Sciatic nerve (tissue), 2 donors: ENCODE results near the gene HS1BP3. TPM values are rescaled to one million over a fixed set of nuclear protein-coding genes. Genes with fewer than 3 reads are reported as not detected.

Experiments
- ATAC-seq: fragments of 200-7000 bp; cut with Tn5 transposase; one replicate; pipeline ENCODE4 v1.9.1; 2020; ENCODE audit warnings: mild to moderate bottlenecking, moderate library complexity
- DNase-seq: peaks from one replicate; pipeline ENCODE4 v3.0.0-alpha.2; 2020; ENCODE audit warnings: low spot score
- intact Hi-C: fragments of 100-400 bp; cut with DNase I; formaldehyde crosslinking; loops from one replicate; pipeline ENCODE4 v1.14.2; 2022
- total RNA-seq: library from RNA; stranded (reverse); fragmentation: NEBNext Ultra II Directional; extraction: Animal tissue kit (Norgen Biotek cat#: 25700); gene quantifications from one replicate; pipeline ENCODE4 v1.2.1, GENCODE V29; 2021
- donor health status: DM: no; HTN: no; CAD: no.
- donor health status: DM: no; HTN: no; CAD: no.

The HS1BP3 gene
- total RNA-seq, 1 donor from 2014 or later = 23.2 TPM

DNA sequence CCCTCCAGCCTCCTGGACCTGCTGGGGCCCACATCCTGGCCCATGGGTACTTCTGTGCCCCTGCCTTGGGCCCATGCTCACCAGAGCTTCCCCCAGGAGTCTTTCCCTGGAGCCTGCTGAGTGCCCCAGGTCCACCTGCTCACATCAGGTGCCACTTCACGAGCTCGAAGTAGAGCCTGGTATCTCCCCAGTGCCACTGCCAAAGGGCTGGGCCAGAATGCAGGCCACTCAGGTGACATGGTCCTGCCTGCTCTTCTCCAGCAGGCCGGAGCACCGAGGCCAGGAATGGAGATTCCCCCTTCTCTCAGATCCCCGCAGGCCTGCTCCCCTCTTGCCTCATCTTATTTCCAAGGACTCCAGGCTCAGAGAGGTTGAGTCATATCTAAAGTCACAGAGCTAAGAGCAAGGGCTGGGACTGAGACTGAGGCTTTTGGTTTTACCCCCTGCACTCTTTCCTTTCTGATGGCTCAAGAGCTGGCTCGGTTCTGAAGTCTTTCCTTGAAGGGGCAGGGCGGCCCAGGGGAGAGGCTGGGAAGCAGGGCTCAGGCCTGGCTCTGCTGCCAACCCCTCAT, 79.2 kb downstream of the HS1BP3 start:
- intact Hi-C loops = no loop called here
- no peak for ATAC-seq

DNA sequence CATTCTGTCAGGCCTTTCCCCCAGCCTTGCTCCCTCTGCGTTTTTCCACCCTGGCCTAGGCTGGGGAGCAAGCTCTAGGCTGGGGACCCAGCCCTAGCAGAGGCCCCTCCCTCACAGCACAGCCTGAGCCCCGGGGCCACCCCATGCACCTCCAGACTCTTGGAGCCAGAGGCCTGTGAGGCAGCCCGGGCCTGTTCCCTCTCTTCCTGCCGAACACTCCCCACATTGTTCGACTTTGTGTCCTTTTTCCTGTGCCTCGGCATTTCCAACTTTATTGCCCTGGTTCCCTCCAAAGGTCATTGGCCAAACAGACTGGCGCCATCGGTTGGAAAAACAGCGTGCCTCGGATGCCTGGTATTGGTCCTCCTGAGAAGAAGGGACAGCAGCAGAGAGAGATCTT, 79.7 kb downstream of the HS1BP3 start:
- ATAC-seq (no peak), DNase-seq (no peak)
- intact Hi-C loops = no loop called here

More for the DNA sequence above, 79.2 kb downstream of the HS1BP3 start:
- DNase-seq = no peak

DNA sequence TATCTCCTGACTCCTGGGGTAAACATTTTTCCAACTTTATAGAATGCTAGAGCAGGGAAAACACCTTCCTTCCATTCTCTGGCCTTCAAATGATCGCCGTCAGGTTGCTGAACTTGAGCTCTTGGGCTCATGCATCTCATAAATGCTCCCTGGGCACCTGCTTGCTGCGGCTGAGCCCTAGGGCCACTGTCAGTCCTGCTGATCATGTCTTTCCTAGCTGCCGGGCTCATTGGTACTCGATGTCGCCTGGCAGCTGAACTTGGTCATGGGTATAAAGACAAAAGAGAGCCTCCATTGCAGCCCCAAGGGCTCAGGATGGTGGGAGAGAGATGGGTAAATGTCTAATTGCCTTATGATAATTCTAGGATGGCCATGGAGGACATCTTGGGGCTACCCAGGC, 80.6 kb downstream of the HS1BP3 start:
- DNase-seq (no peak), ATAC-seq (no peak)
- intact Hi-C loops = no loop called here

DNA sequence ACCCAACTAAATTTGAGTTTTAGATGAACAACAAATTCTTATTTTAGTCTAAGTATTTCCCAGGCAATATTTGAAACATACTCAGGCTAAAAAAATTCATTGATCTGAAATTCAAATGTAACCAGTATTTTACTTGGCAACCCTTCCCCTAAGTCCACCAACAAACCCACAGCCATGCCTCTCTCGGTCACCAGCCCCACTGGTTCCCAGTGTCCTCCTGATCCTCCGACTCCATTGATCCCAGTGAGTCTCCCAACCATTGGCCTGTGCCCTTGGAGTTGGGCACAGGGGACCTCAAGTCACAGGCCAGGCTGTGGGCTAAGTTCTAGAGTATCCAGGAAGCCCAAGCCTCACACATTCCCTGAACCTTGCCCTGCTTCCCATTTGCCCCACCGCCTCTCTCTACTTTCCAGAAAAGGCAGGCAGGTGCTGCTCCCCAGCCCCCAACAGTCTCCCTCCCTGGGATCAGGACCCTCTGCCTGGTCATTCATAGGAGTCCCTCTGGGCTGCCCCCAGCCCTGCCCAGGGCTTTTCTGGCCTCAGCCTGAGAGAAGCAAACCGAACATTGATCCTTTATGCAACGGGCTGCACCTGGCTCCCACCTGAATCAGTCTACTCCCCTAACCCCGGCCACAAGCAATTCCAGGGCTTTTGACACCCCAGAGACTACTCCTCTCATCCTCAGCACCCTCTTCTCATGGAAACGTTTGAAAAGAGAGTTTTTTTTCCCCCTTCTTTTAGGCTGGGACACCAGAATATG, 81.3 kb downstream of the HS1BP3 start:
- DNase-seq (no peak), ATAC-seq (no peak)

DNA sequence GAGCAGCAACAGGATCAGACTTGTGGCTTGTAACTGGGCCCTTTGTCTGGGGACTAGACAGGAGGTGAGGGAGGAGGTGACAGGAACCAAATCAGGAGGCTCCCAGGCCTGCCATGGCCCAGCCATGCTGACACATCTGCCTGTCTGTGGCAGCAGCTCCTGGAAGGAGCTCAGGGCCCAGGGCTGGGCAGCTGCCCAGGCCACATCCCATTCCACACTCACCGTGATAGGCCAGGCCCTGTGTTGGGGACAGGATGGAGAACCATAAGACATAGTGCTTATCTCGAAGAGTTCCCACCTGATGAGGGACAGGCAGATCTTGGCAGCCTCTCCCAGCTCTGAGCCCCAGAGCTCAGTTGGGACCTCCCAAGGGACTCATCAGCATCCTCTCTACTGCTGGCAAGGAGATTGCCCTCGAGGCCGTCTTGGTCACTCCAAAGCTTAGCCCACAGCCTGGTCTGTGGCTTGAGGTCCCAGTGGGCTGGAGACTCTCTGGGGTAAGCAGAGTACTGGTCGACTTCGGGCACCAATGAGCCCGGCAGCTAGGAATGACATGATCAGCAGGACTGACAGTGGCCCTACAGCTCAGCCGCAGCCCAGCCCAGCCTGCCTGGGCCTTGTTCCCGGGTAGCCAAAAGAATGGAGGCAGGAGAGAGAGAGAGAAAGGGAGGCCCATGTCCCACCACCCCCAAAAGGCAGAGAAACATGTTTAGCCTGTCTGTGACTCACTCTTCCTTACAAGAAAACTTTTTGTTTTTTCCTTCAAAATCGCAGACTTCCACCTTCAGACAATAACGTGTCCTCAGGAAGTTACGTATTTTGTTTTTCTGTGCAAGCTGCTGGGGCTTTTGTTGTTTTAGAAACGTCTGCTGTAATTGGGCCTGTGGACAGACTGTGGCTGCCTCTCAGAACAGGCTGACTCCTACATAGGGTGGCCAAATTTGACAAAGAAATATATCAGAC, 82.1 kb downstream of the HS1BP3 start:
- intact Hi-C loops = no loop called here
- peak; percentile 25 for ATAC-seq
- DNase-seq = no peak

More for the DNA sequence above, 81.3 kb downstream of the HS1BP3 start:
- intact Hi-C loops = no loop called here

DNA sequence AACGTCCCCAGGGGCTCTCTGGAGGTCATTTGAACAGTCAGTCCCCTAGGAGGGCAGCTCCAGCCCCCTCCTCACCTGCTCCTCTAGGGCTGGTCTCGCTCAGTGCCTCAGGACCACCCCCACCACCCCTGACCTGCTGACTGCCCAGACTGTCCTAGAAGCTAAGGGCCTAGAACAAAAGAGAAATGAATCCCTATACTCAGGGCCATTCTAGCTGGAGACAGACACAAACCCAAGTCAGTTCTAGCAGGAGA, 83.0 kb downstream of the HS1BP3 start:
- ATAC-seq (no peak), DNase-seq (no peak)
- intact Hi-C loops = no loop called here

Other genes starting within 250 kb of the HS1BP3 start
- gene RHOB, start 204.0 kb downstream of the HS1BP3 start, total RNA-seq = 236 TPM
- gene GDF7, start 16.0 kb upstream of the HS1BP3 start, total RNA-seq = 7.6 TPM
- gene LDAH, start 172.0 kb upstream of the HS1BP3 start, total RNA-seq = 18.3 TPM